Stomach (tissue), 4 donors: ENCODE data around the gene CNTNAP4.

ENCODE experiments used
- POLR2A ChIP-seq, 4 donors: fragments of 450-650 bp; IDR thresholded peaks; one replicate each; pipeline ENCODE4 v1.6.1; 2016; ENCODE audit warnings: antibody characterized with exemption in 4 of 4, control low read depth in 2 of 4, mild to moderate bottlenecking in 1 of 4, moderate library complexity in 1 of 4
- POLR2AphosphoS5 ChIP-seq, 3 donors: sonication (generic); formaldehyde crosslinking; IDR thresholded peaks; one replicate each; pipeline ENCODE4 v1.6.1; 2016; ENCODE audit warnings: antibody characterized with exemption in 3 of 3
- TF ChIP-seq, protein P1 (sequence below), 7 experiments: fragments of 450-650 bp in 4 of 7; fragments of 200-600 bp in 3 of 7; sonication (generic) in 3 of 7; IDR thresholded peaks; one replicate each; pipeline ENCODE4 v1.5.1; 2016 to 2019; ENCODE audit warnings: antibody characterized with exemption in 7 of 7, control low read depth in 2 of 7, mild to moderate bottlenecking in 1 of 7

DNA sequence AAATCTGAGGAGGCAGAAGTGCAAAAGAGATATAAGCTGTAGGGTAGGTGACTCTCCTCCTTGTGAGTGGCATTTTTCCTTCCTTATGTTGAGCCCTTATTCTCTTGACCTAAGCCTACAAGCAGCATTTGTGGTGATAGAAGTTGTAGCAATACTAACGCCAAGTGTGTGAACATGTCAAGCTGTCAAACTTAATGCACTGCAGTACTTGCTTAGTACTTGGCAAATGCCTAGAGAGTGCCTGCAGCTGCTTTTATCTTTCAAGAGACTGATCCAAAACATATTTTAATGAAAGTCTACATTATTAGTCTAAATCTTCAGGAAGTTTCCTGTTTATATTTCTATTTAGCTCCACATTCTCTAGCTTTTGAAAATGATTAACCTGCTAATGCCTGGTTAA is 83.2 kb downstream of the CNTNAP4 start:
- TF ChIP-seq, protein P1, sequence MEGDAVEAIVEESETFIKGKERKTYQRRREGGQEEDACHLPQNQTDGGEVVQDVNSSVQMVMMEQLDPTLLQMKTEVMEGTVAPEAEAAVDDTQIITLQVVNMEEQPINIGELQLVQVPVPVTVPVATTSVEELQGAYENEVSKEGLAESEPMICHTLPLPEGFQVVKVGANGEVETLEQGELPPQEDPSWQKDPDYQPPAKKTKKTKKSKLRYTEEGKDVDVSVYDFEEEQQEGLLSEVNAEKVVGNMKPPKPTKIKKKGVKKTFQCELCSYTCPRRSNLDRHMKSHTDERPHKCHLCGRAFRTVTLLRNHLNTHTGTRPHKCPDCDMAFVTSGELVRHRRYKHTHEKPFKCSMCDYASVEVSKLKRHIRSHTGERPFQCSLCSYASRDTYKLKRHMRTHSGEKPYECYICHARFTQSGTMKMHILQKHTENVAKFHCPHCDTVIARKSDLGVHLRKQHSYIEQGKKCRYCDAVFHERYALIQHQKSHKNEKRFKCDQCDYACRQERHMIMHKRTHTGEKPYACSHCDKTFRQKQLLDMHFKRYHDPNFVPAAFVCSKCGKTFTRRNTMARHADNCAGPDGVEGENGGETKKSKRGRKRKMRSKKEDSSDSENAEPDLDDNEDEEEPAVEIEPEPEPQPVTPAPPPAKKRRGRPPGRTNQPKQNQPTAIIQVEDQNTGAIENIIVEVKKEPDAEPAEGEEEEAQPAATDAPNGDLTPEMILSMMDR (IDR thresholded peaks at IDR 0.05): no peak
- TF ChIP-seq POLR2AphosphoS5 (IDR thresholded peaks at IDR 0.05): no peak
- no peak for TF ChIP-seq POLR2A (IDR thresholded peaks at IDR 0.05)
